Natural killer cell (primary cell): Measurements from ENCODE around the gene IPO9. TPM values are rescaled to one million over a fixed set of nuclear protein-coding genes. Genes with fewer than 3 reads are reported as not detected.
A peak's percentile ranks its signal among the peaks of the same experiment; 100 is the strongest.

Experiments used
- ATAC-seq, 3 donors: fragments of 150-1000 bp in 2 of 3; fragments of 200-7000 bp in 1 of 3; cut with Tn5 transposase; 1 replicate in 1 of 3; 2 replicates in 2 of 3; pipeline ENCODE4 v1.10.0; 2021; ENCODE audit warnings: mild to moderate bottlenecking in 2 of 3, moderate library complexity in 2 of 3
- DNase-seq, 2 donors: peaks; one replicate each; pipeline versions ENCODE4 v3.0.0 to v3.0.0-alpha.2; 2013 to 2021; ENCODE audit warnings: mixed read lengths in 1 of 2
- H3K27ac ChIP-seq: one replicate; pipeline ENCODE4 v1.5.1; 2013; ENCODE audit warnings: mild to moderate bottlenecking, low read length
- H3K27me3 ChIP-seq: one replicate; pipeline ENCODE4 v1.6.1; 2013; ENCODE audit warnings: low read length; ENCODE audit not compliant: control insufficient read depth, insufficient read depth
- H3K36me3 ChIP-seq: one replicate; pipeline ENCODE4 v1.6.1; 2013; ENCODE audit warnings: low read length; ENCODE audit not compliant: control insufficient read depth, insufficient read depth
- H3K4me1 ChIP-seq: one replicate; pipeline ENCODE4 v1.6.1; 2013; ENCODE audit warnings: low read length; ENCODE audit not compliant: control insufficient read depth, insufficient read depth
- H3K4me3 ChIP-seq: one replicate; pipeline ENCODE4 v1.5.1; 2013; ENCODE audit warnings: low read length
- H3K9me3 ChIP-seq: one replicate; pipeline ENCODE4 v1.6.1; 2013; ENCODE audit warnings: low read length; ENCODE audit not compliant: control insufficient read depth, insufficient read depth
- H3K27ac Mint-ChIP-seq, 2 donors: one replicate each; pipeline ENCODE4 v1.8.0; 2022; ENCODE audit warnings: mild to moderate bottlenecking in 2 of 2, mixed read lengths in 2 of 2, moderate library complexity in 1 of 2
- H3K27me3 Mint-ChIP-seq, 2 donors: one replicate each; pipeline ENCODE4 v1.8.0; 2022; ENCODE audit warnings: low read depth in 2 of 2, mixed read lengths in 2 of 2
- H3K36me3 Mint-ChIP-seq: one replicate; pipeline ENCODE4 v1.8.0; 2022; ENCODE audit warnings: mixed read lengths
- H3K4me1 Mint-ChIP-seq, 2 donors: one replicate each; pipeline ENCODE4 v1.8.0; 2022; ENCODE audit warnings: mixed read lengths in 2 of 2
- H3K4me3 Mint-ChIP-seq: one replicate; pipeline ENCODE4 v1.8.0; 2022; ENCODE audit warnings: mild to moderate bottlenecking, moderate library complexity, mixed read lengths
- H3K9me3 Mint-ChIP-seq, 2 donors: one replicate each; pipeline ENCODE4 v1.8.0; 2022; ENCODE audit warnings: mixed read lengths in 2 of 2
- WGBS: methylation state at CpG from one replicate; pipeline ENCODE4 v1.1.7; 2013; ENCODE audit warnings: missing lambda C conversion rate; ENCODE audit not compliant: insufficient coverage; 5-methylcytosine and 5-hydroxymethylcytosine counted together
- intact Hi-C: fragments of 100-400 bp; cut with micrococcal nuclease; formaldehyde crosslinking; loops from one replicate; pipeline ENCODE4 v1.14.2; 2022
- total RNA-seq, 4 donors: library from RNA; stranded (reverse); fragments of 120-200 nt in 1 of 4; gene quantifications; one replicate each; pipeline versions ENCODE4 v1.2.3 to v1.2.4, GENCODE V29; 2013 to 2022
- TF ChIP-seq, protein P1 (sequence below): fragments of 200-600 bp; IDR thresholded peaks from one replicate; pipeline ENCODE4 v1.8.0; 2022; ENCODE audit warnings: antibody characterized with exemption

The IPO9 gene
- total RNA-seq, 3 donors from 2014 or later (not counting 1 experiment from before 2014, with no cell fraction given) = 27.0 to 35.5 (median 34.6) TPM

DNA sequence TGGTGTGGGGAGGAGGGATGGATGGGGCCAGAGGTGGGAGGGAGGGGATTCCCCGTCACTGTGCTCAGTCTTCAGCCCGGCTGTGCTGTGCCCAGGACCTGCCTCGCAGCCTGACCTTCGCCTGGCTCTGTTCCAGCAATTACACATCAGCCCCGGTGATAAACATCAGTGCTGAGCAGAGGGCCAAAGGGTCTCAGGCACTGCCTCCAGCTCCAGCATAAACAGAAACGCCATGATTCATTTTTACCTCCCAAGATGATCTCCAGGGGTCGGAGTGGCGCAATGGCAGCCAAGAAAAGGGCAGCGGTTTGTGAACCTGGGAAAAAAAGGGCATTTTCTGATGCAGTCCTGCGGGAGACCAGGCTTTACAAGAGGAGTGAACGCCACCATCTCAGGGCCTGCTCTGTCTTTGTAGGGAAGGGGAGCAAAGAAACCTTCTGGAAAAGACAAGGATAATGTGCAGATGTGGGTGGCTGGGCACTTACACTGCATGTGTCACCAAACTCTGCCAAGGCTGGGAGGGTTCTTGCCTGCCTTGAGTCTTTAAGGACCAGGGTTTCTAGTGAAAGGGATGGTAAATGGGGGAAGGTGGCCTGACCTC lies 87.8 kb downstream of the IPO9 start:
- no peaks in the 10 kb centered on the region for H3K36me3 ChIP-seq
- TF ChIP-seq, protein P1, sequence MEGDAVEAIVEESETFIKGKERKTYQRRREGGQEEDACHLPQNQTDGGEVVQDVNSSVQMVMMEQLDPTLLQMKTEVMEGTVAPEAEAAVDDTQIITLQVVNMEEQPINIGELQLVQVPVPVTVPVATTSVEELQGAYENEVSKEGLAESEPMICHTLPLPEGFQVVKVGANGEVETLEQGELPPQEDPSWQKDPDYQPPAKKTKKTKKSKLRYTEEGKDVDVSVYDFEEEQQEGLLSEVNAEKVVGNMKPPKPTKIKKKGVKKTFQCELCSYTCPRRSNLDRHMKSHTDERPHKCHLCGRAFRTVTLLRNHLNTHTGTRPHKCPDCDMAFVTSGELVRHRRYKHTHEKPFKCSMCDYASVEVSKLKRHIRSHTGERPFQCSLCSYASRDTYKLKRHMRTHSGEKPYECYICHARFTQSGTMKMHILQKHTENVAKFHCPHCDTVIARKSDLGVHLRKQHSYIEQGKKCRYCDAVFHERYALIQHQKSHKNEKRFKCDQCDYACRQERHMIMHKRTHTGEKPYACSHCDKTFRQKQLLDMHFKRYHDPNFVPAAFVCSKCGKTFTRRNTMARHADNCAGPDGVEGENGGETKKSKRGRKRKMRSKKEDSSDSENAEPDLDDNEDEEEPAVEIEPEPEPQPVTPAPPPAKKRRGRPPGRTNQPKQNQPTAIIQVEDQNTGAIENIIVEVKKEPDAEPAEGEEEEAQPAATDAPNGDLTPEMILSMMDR = no peak
- no peaks in the 10 kb centered on the region for H3K27me3 ChIP-seq
- no peak overlapping the region for H3K4me3 Mint-ChIP-seq
- intact Hi-C loops = no loop called here
- H3K4me1 Mint-ChIP-seq = no peaks in the 10 kb centered on the region
- no peaks in the 10 kb centered on the region for H3K9me3 Mint-ChIP-seq
- 50% methylated on average over 11 of the region's 11 CpGs for WGBS
- no peak overlapping the region for H3K27ac Mint-ChIP-seq
- DNase-seq = no peak
- H3K4me1 ChIP-seq = no peaks in the 10 kb centered on the region
- no peak overlapping the region for H3K4me3 ChIP-seq
- peak in 2 of 3 donors; percentile 38 to 50 for ATAC-seq
- H3K9me3 ChIP-seq = no peaks in the 10 kb centered on the region
- peaks cover 0 to 16% of the 10 kb centered on the region in 2 donors for H3K27me3 Mint-ChIP-seq
- H3K27ac ChIP-seq = no peak overlapping the region
- no peaks in the 10 kb centered on the region for H3K36me3 Mint-ChIP-seq

GRCh38 chr1:201917362-201918033 lies 88.5 kb downstream of the IPO9 start:
- no peaks in the 10 kb centered on the region for H3K27me3 ChIP-seq
- no peaks in the 10 kb centered on the region for H3K9me3 ChIP-seq
- ATAC-seq (no peak), DNase-seq (no peak)
- no peaks in the 10 kb centered on the region for H3K4me1 Mint-ChIP-seq
- H3K4me3 Mint-ChIP-seq = no peak overlapping the region
- H3K4me3 ChIP-seq = no peak overlapping the region
- no peaks in the 10 kb centered on the region for H3K4me1 ChIP-seq
- intact Hi-C loops = no loop called here
- peaks cover 6 to 19% of the 10 kb centered on the region in 2 donors for H3K27me3 Mint-ChIP-seq
- H3K36me3 Mint-ChIP-seq = no peaks in the 10 kb centered on the region
- TF ChIP-seq, protein P1 = no peak
- no peak overlapping the region for H3K27ac ChIP-seq
- H3K9me3 Mint-ChIP-seq = no peaks in the 10 kb centered on the region
- H3K27ac Mint-ChIP-seq = no peak overlapping the region
- WGBS = 88% methylated on average over 7 of the region's 7 CpGs
- no peaks in the 10 kb centered on the region for H3K36me3 ChIP-seq

- TF ChIP-seq, protein P1 = no peak
- H3K9me3 ChIP-seq = no peaks in the 10 kb centered on the region
- no peak overlapping the region for H3K4me3 Mint-ChIP-seq
- no peaks in the 10 kb centered on the region for H3K36me3 ChIP-seq
- H3K27ac Mint-ChIP-seq = no peak overlapping the region
- 80% methylated on average over 5 of the region's 5 CpGs for WGBS
- no peaks in the 10 kb centered on the region for H3K36me3 Mint-ChIP-seq
- no peaks in the 10 kb centered on the region for H3K4me1 ChIP-seq
- no peak overlapping the region for H3K4me3 ChIP-seq
- no peaks in the 10 kb centered on the region for H3K9me3 Mint-ChIP-seq
- DNase-seq (no peak), ATAC-seq (no peak)
- no peak overlapping the region for H3K27ac ChIP-seq
- H3K27me3 Mint-ChIP-seq = peaks cover 8 to 19% of the 10 kb centered on the region in 2 donors
- intact Hi-C loops = no loop called here
- H3K4me1 Mint-ChIP-seq = no peaks in the 10 kb centered on the region
- H3K27me3 ChIP-seq = no peaks in the 10 kb centered on the region
Observed at GRCh38 chr1:201918343-201918742, 89.4 kb downstream of the IPO9 start.
